GM21381 (cell line): ENCODE data around the gene CSH2.
"Not testable (repeated sequence)": the region's sequence is repeated elsewhere in the genome, so short reads cannot be mapped to it uniquely, and the experiment has no call there.

Experiments
- ATAC-seq: cut with Tn5 transposase; IDR thresholded peaks from one replicate; pipeline ENCODE4 v1.9.1; 2021; ENCODE audit warnings: mild to moderate bottlenecking, moderate library complexity; ENCODE audit not compliant: unreplicated experiment

CSH2 gene

GRCh38 chr17:63856425-63856824, 17.1 kb downstream of the CSH2 start:
- not testable (repeated sequence) for ATAC-seq

GRCh38 chr17:63855185-63855584, 18.3 kb downstream of the CSH2 start:
- no peak for ATAC-seq

- no peak for ATAC-seq
These were observed 18.8 kb downstream of the CSH2 start for GRCh38 chr17:63854709-63855108.

- ATAC-seq, result no peak
These were observed 20.2 kb downstream of the CSH2 start for GRCh38 chr17:63853260-63853659.

GRCh38 chr17:63850401-63850800, 23.1 kb downstream of the CSH2 start:
- ATAC-seq, result no peak

GRCh38 chr17:63848834-63849689, 24.4 kb downstream of the CSH2 start:
- ATAC-seq, result peak; percentile 89

- ATAC-seq, result no peak
These were observed 25.8 kb downstream of the CSH2 start for GRCh38 chr17:63847525-63848249.

- ATAC-seq, result no peak
These were observed 28.0 kb downstream of the CSH2 start for GRCh38 chr17:63845509-63845908.

- no peak for ATAC-seq
These were observed 29.4 kb downstream of the CSH2 start for GRCh38 chr17:63843910-63844677.

GRCh38 chr17:63843387-63843888, 30.0 kb downstream of the CSH2 start:
- ATAC-seq, result not testable (repeated sequence)

GRCh38 chr17:63842540-63843386, 30.7 kb downstream of the CSH2 start, which contains the start of gene SMARCD2:
SMARCD2 (minus strand) TSS chr17:63842685; CDS start chr17:63842674, 11 bp downstream.
- peak; percentile 80 for ATAC-seq

- ATAC-seq, result peak; percentile 31
These were observed 31.3 kb downstream of the CSH2 start for GRCh38 chr17:63842173-63842539.

- ATAC-seq, result no peak
These were observed 31.9 kb downstream of the CSH2 start for GRCh38 chr17:63841350-63842172.

- ATAC-seq, result no peak
These were observed 32.7 kb downstream of the CSH2 start for GRCh38 chr17:63840591-63841349.

- no peak for ATAC-seq
These were observed 34.8 kb downstream of the CSH2 start for GRCh38 chr17:63838631-63839171.

- ATAC-seq, result no peak
These were observed 35.4 kb downstream of the CSH2 start for GRCh38 chr17:63837962-63838600.

- no peak for ATAC-seq
These were observed 36.0 kb downstream of the CSH2 start for GRCh38 chr17:63837480-63837879.

- no peak for ATAC-seq
These were observed 36.7 kb downstream of the CSH2 start for GRCh38 chr17:63836811-63837210.
